Nephron progenitor cell (in vitro differentiated cells): ENCODE data around the gene IFI35.
"Not testable (repeated sequence)": the region's sequence is repeated elsewhere in the genome, so short reads cannot be mapped to it uniquely, and the experiment has no call there.

ENCODE experiments used
- DNase-seq: peaks from one replicate; pipeline ENCODE4 v3.0.0; 2021
- H3K27ac Mint-ChIP-seq: 2 replicates; pipeline ENCODE4 v1.8.0; 2021; ENCODE audit warnings: mild to moderate bottlenecking, moderate library complexity, mixed read lengths
- H3K27me3 Mint-ChIP-seq: 2 replicates; pipeline ENCODE4 v1.8.0; 2021; ENCODE audit warnings: mild to moderate bottlenecking, low read depth, mixed read lengths; ENCODE audit not compliant: poor library complexity
- H3K36me3 Mint-ChIP-seq: 2 replicates; pipeline ENCODE4 v1.8.0; 2021; ENCODE audit warnings: low read depth, mixed read lengths
- H3K4me1 Mint-ChIP-seq: 2 replicates; pipeline ENCODE4 v1.8.0; 2021; ENCODE audit warnings: mixed read lengths
- H3K4me3 Mint-ChIP-seq: 2 replicates; pipeline ENCODE4 v1.8.0; 2021; ENCODE audit warnings: mild to moderate bottlenecking, moderate library complexity, mixed read lengths
- H3K9me3 Mint-ChIP-seq: 2 replicates; pipeline ENCODE4 v1.8.0; 2021; ENCODE audit warnings: mild to moderate bottlenecking, moderate library complexity, mixed read lengths
- CTCF ChIP-seq: fragments of 200-600 bp; sonication (generic); IDR thresholded peaks from 2 replicates; pipeline ENCODE4 v1.5.0; 2021; ENCODE audit warnings: antibody characterized with exemption

The IFI35 gene

GRCh38 chr17:43042025-43042628 is 35.5 kb downstream of the IFI35 start:
- Mint-ChIP-seq H3K4me3 (no peak overlapping the region), H3K27me3 (no peaks in the 10 kb centered on the region), H3K9me3 (no peaks in the 10 kb centered on the region), H3K4me1 (peaks cover 36% of the 10 kb centered on the region), H3K36me3 (peaks cover 9% of the 10 kb centered on the region), H3K27ac (peak overlapping the region; percentile 83)
- no peak for TF ChIP-seq CTCF
- DNase-seq = no peak

GRCh38 chr17:43043307-43043706 is 36.7 kb downstream of the IFI35 start:
- Mint-ChIP-seq H3K27ac (no peak overlapping the region), H3K4me1 (peaks cover 28% of the 10 kb centered on the region), H3K9me3 (no peaks in the 10 kb centered on the region), H3K27me3 (no peaks in the 10 kb centered on the region), H3K36me3 (peaks cover 20% of the 10 kb centered on the region), H3K4me3 (no peak overlapping the region)
- no peak for TF ChIP-seq CTCF
- DNase-seq = no peak

GRCh38 chr17:43044024-43044423 is 37.4 kb downstream of the IFI35 start:
- peaks cover 28% of the 10 kb centered on the region for H3K4me1 Mint-ChIP-seq
- DNase-seq = no peak
- H3K36me3 Mint-ChIP-seq = peaks cover 24% of the 10 kb centered on the region
- H3K27ac Mint-ChIP-seq = no peak overlapping the region
- no peak for TF ChIP-seq CTCF
- no peaks in the 10 kb centered on the region for H3K9me3 Mint-ChIP-seq
- H3K4me3 Mint-ChIP-seq = no peak overlapping the region
- no peaks in the 10 kb centered on the region for H3K27me3 Mint-ChIP-seq

- H3K9me3 Mint-ChIP-seq = no peaks in the 10 kb centered on the region
- DNase-seq = no peak
- H3K27ac Mint-ChIP-seq = no peak overlapping the region
- TF ChIP-seq CTCF = no peak
- H3K36me3 Mint-ChIP-seq = peaks cover 70% of the 10 kb centered on the region
- no peak overlapping the region for H3K4me3 Mint-ChIP-seq
- no peaks in the 10 kb centered on the region for H3K4me1 Mint-ChIP-seq
- peaks cover 3% of the 10 kb centered on the region for H3K27me3 Mint-ChIP-seq
These were observed 45.4 kb downstream of the IFI35 start for GRCh38 chr17:43051969-43052368.

GRCh38 chr17:43053008-43053407 is 46.4 kb downstream of the IFI35 start:
- not testable (repeated sequence) for H3K4me3 Mint-ChIP-seq, H3K4me1 Mint-ChIP-seq, H3K27ac Mint-ChIP-seq, DNase-seq, H3K27me3 Mint-ChIP-seq, H3K9me3 Mint-ChIP-seq
- peaks cover 63% of the 10 kb centered on the region for H3K36me3 Mint-ChIP-seq

GRCh38 chr17:43056051-43056450 is 49.5 kb downstream of the IFI35 start:
- TF ChIP-seq CTCF = no peak
- Mint-ChIP-seq H3K27ac (peak overlapping the region; percentile 32), H3K27me3 (peaks cover 3% of the 10 kb centered on the region), H3K4me1 (no peaks in the 10 kb centered on the region), H3K9me3 (no peaks in the 10 kb centered on the region), H3K4me3 (no peak overlapping the region), H3K36me3 (peaks cover 49% of the 10 kb centered on the region)
- DNase-seq = no peak
